OCI-LY7 (cell line): Measurements from ENCODE around the gene TMEM220. TPM values are rescaled to one million over a fixed set of nuclear protein-coding genes. Genes with fewer than 3 reads are reported as not detected.
"Not testable (repeated sequence)": the region's sequence is repeated elsewhere in the genome, so short reads cannot be mapped to it uniquely, and the experiment has no call there.

Experiments used
- BruUV-seq: library from RNA; stranded (reverse); fragments of 400-500 nt; replicated peaks from 2 replicates; lab custom pipeline; 2021; lab: Mats Ljungman, UMichigan
- CTCF ChIA-PET: fragments of 300-600 bp; sonication (Branson Sonifier 250); formaldehyde crosslinking; loops from one replicate; lab custom pipeline; 2022; ENCODE audit warnings: antibody characterized with exemption; ENCODE audit not compliant: unreplicated experiment; lab: Charles Lee
- POLR2A ChIA-PET: fragments of 300-600 bp; sonication (Branson Sonifier 250); formaldehyde crosslinking; loops from one replicate; lab custom pipeline; 2022; ENCODE audit warnings: antibody characterized with exemption; lab: Charles Lee
- DNase-seq: peaks from one replicate; pipeline ENCODE4 v3.0.0-alpha.2; 2015; ENCODE audit warnings: low spot score
- H2AFZ ChIP-seq: fragments of 200-600 bp; sonication (generic), shearing (Covaris generic); 2 replicates; pipeline ENCODE4 v1.6.1; 2014; ENCODE audit warnings: mild to moderate bottlenecking, antibody characterized with exemption, low read length, moderate library complexity
- H3K27ac ChIP-seq: fragments of 200-600 bp; sonication (generic); 2 replicates; pipeline ENCODE4 v1.5.1; 2014; ENCODE audit warnings: mixed run types, low read depth, mild to moderate bottlenecking, moderate library complexity, low read length, inconsistent platforms; ENCODE audit not compliant: poor library complexity, severe bottlenecking
- H3K36me3 ChIP-seq: fragments of 200-600 bp; sonication (generic); 2 replicates; pipeline ENCODE4 v1.6.1; 2014; ENCODE audit warnings: mild to moderate bottlenecking, antibody characterized with exemption, low read length, moderate library complexity, mixed read lengths; ENCODE audit not compliant: insufficient read depth
- H3K4me1 ChIP-seq: fragments of 200-600 bp; sonication (generic); 2 replicates; pipeline ENCODE4 v1.5.1; 2014; ENCODE audit warnings: mild to moderate bottlenecking, low read length; ENCODE audit not compliant: insufficient read depth, poor library complexity, severe bottlenecking
- H3K4me2 ChIP-seq: fragments of 200-600 bp; sonication (generic); 2 replicates; pipeline ENCODE4 v1.6.1; 2014; ENCODE audit warnings: mild to moderate bottlenecking, low read length
- H3K4me3 ChIP-seq: fragments of 200-600 bp; sonication (generic); 2 replicates; pipeline ENCODE4 v1.5.1; 2014; ENCODE audit warnings: mild to moderate bottlenecking, low read depth, low read length; ENCODE audit not compliant: poor library complexity, severe bottlenecking
- H3K79me2 ChIP-seq: fragments of 200-600 bp; sonication (generic); 2 replicates; pipeline ENCODE4 v1.6.1; 2016; ENCODE audit warnings: low read depth, mild to moderate bottlenecking, low read length, moderate library complexity, mixed read lengths; ENCODE audit not compliant: insufficient read depth
- H3K9me2 ChIP-seq: fragments of 200-600 bp; sonication (generic); 2 replicates; pipeline ENCODE4 v1.6.1; 2016; ENCODE audit warnings: mild to moderate bottlenecking, low read length, mixed read lengths; ENCODE audit not compliant: insufficient read depth
- H3K9me3 ChIP-seq: fragments of 200-600 bp; sonication (generic); 2 replicates; pipeline ENCODE4 v1.6.1; 2014; ENCODE audit warnings: mild to moderate bottlenecking, mixed run types, low read length, mixed read lengths
- H4K20me1 ChIP-seq: fragments of 200-600 bp; sonication (generic); 2 replicates; pipeline ENCODE4 v1.6.1; 2014; ENCODE audit warnings: mild to moderate bottlenecking, antibody characterized with exemption, low read length, moderate library complexity, mixed read lengths; ENCODE audit not compliant: insufficient read depth
- EZH2phosphoT487 ChIP-seq: fragments of 200-600 bp; sonication (generic); IDR thresholded peaks from 2 replicates; pipeline ENCODE4 v1.6.1; 2018; ENCODE audit warnings: low read depth, borderline replicate concordance, mild to moderate bottlenecking, mixed run types, antibody characterized with exemption, low read length, moderate library complexity, mixed read lengths
- intact Hi-C: fragments of 100-400 bp; cut with micrococcal nuclease; formaldehyde crosslinking; loops from one replicate; pipeline ENCODE4 v1.10.0; 2022; ENCODE audit not compliant: unreplicated experiment
- total RNA-seq, 2 experiments: library from RNA; depleted of rRNA in 1 of 2; stranded (reverse); fragments of >200 nt in 1 of 2; shearing (Covaris generic) in 1 of 2; gene quantifications; 2 replicates each; pipeline ENCODE4 v1.2.3, GENCODE V29; 2014 to 2022
- TF ChIP-seq, protein P1 (sequence below): fragments of 200-600 bp; sonication (generic); conservative IDR thresholded peaks from 2 replicates; pipeline ENCODE4 v1.5.1; 2014; ENCODE audit warnings: mild to moderate bottlenecking, antibody characterized with exemption, low read length, moderate library complexity, mixed read lengths

The TMEM220 gene
- total RNA-seq, 2 experiments from 2014 or later = not detected

DNA sequence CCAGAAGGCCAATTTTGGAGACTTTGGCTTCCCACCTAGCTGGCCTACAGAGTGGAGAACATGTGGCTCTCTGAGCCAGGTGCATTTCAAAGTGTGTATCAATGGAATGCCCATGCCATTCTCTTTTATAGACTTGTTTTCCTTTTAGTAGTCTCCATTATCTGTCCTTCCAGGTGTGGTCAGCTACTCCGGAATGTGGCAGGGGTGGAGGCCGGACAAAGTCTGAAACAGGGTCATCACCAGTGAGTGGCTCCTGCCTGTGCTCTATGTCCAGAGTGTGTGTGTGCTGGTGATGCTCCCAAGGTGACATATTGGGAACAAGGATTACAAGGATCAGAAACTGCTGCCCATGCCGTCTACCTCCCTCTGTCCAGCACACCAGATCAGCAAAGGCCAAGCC lies 3.8 kb upstream of the TMEM220 start:
- TF ChIP-seq EZH2phosphoT487 = no peak
- TF ChIP-seq, protein P1, sequence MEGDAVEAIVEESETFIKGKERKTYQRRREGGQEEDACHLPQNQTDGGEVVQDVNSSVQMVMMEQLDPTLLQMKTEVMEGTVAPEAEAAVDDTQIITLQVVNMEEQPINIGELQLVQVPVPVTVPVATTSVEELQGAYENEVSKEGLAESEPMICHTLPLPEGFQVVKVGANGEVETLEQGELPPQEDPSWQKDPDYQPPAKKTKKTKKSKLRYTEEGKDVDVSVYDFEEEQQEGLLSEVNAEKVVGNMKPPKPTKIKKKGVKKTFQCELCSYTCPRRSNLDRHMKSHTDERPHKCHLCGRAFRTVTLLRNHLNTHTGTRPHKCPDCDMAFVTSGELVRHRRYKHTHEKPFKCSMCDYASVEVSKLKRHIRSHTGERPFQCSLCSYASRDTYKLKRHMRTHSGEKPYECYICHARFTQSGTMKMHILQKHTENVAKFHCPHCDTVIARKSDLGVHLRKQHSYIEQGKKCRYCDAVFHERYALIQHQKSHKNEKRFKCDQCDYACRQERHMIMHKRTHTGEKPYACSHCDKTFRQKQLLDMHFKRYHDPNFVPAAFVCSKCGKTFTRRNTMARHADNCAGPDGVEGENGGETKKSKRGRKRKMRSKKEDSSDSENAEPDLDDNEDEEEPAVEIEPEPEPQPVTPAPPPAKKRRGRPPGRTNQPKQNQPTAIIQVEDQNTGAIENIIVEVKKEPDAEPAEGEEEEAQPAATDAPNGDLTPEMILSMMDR = no peak
- intact Hi-C loops = no loop called here
- no peaks in the 10 kb centered on the region for H3K9me3 ChIP-seq
- H3K36me3 ChIP-seq = no peaks in the 10 kb centered on the region
- POLR2A ChIA-PET = interaction anchor here (0.6 kb wide), 1 partner anchor 9 kb away, joined by 7 read pairs; no protein-coding TSS in a partner anchor
- H3K79me2 ChIP-seq = no peaks in the 10 kb centered on the region
- CTCF ChIA-PET = no interaction called here
- no peak overlapping the region for H3K4me2 ChIP-seq
- H3K4me1 ChIP-seq = no peaks in the 10 kb centered on the region
- no peaks in the 10 kb centered on the region for H3K9me2 ChIP-seq
- no peaks in the 10 kb centered on the region for H4K20me1 ChIP-seq
- H3K27ac ChIP-seq = no peak overlapping the region
- H3K4me3 ChIP-seq = no peak overlapping the region
- no peak for DNase-seq
- no peak overlapping the region for H2AFZ ChIP-seq
- no TSS peak for BruUV-seq

DNA sequence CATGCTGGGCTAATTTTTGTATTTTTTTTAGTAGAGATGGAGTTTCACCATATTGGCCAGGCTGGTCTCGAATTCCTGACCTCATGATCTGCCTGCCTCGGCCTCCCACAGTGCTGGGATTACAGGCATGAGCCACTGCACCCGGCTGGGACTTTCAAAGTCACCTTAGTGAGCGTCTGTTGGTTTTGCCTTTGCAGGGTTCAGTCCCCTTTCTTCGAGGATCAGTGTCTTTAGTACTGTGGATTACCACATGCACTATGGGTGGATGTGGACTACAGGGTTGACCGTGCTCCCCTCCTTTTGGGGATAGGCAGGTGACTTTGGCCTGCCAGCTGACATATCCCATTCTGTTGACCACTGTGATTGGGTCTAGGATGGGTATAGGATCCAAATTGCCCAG lies 2.3 kb upstream of the TMEM220 start:
- H3K9me3 ChIP-seq, BruUV-seq, intact Hi-C loops: not testable (repeated sequence)

DNA sequence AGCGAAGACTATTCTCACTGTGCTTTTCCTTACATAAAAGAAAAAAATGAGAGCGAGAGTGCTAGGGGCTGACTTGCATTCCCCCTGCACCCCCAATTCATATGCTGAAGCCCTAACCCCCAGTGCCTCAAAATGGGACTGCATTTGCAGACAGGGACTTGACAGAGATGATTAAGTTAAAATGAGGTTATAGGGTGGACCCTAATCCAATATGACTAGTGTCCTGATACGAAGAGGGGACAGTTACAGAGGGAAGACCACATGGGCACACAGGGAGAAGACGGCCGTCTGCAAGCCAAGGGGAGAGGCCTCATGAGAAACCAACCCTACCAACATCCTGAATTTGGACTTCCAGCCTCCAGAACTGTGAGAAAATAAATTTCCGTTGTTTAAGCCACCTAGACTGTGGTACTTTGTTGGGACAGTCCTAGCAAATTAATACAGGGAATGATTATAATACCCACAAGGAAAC lies 1.6 kb upstream of the TMEM220 start:
- ChIA-PET CTCF (no interaction called here), POLR2A (no interaction called here)
- no peak for DNase-seq

More for the DNA sequence above, 2.3 kb upstream of the TMEM220 start:
- DNase-seq, H3K4me3 ChIP-seq, H3K4me1 ChIP-seq, H3K27ac ChIP-seq, H3K36me3 ChIP-seq, H4K20me1 ChIP-seq, POLR2A ChIA-PET, H3K4me2 ChIP-seq, CTCF ChIA-PET, H2AFZ ChIP-seq, H3K79me2 ChIP-seq, H3K9me2 ChIP-seq: not testable (repeated sequence)

DNA sequence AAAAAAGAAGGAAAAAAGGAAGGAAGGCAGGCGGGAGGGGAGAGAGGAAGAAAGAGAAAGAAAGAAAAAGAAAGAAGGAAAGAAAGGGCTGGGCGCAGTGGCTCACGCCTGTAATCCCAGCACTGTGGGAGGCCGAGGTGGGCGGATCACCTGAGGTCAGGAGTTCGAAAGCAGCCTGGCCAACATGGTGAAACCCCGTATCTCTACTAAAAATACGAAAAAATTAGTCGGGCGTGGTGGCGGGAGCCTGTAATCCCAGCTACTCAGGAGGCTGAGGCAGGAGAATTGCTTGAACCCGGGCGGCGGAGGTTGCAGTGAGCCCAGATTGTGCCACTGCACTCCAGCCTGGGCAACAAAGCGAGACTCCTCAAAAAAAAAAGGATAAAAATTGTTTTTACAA lies 424 bp upstream of the TMEM220 start:
- H4K20me1 ChIP-seq, H3K79me2 ChIP-seq, H3K9me3 ChIP-seq, H3K4me3 ChIP-seq, intact Hi-C loops, DNase-seq, H3K4me2 ChIP-seq, H3K9me2 ChIP-seq, BruUV-seq, H3K27ac ChIP-seq, H2AFZ ChIP-seq, H3K36me3 ChIP-seq, CTCF ChIA-PET, POLR2A ChIA-PET, H3K4me1 ChIP-seq: not testable (repeated sequence)

More for the DNA sequence above, 1.6 kb upstream of the TMEM220 start:
- Histone ChIP-seq H3K4me3 (no peak overlapping the region), H3K4me1 (no peaks in the 10 kb centered on the region), H3K27ac (no peak overlapping the region), H4K20me1 (no peaks in the 10 kb centered on the region), H3K79me2 (no peaks in the 10 kb centered on the region), H3K36me3 (no peaks in the 10 kb centered on the region), H3K9me2 (no peaks in the 10 kb centered on the region), H3K9me3 (no peaks in the 10 kb centered on the region), H3K4me2 (no peak overlapping the region), H2AFZ (no peak overlapping the region)
- no TSS peak for BruUV-seq
- TF ChIP-seq, protein P1 = no peak
- no peak for TF ChIP-seq EZH2phosphoT487
- intact Hi-C loops = no loop called here
